ENCODE results near the gene MAGEA3.
"Not testable (repeated sequence)": the region's sequence is repeated elsewhere in the genome, so short reads cannot be mapped to it uniquely, and the experiment has no call there.

Gene MAGEA3

DNA sequence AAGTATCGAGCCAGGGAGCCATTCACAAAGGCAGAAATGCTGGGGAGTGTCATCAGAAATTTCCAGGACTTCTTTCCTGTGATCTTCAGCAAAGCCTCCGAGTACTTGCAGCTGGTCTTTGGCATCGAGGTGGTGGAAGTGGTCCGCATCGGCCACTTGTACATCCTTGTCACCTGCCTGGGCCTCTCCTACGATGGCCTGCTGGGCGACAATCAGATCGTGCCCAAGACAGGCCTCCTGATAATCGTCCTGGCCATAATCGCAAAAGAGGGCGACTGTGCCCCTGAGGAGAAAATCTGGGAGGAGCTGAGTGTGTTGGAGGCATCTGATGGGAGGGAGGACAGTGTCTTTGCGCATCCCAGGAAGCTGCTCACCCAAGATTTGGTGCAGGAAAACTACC lies 37.9 kb downstream of the MAGEA3 start:
- DNase-seq = not testable (repeated sequence)

- DNase-seq = no peak
Measured at GRCh38 chrX:152738560-152738959, 40.0 kb downstream of the MAGEA3 start.

Data from CD4-positive, alpha-beta T cell treated with Interferon alpha-2 for 1 hour (primary cell).